NCI-H2029 (cell line): Measurements from ENCODE around the gene PSMA5.
"Not testable (repeated sequence)": the region's sequence is repeated elsewhere in the genome, so short reads cannot be mapped to it uniquely, and the experiment has no call there.

Experiments
- DNase-seq: peaks from one replicate; lab custom pipeline; 2025; lab: John Stamatoyannopoulos, UW

Gene PSMA5

GRCh38 chr1:109392037-109392787 is 34.0 kb downstream of the PSMA5 start:
- DNase-seq, result no peak

- DNase-seq, result no peak
These were observed 34.6 kb downstream of the PSMA5 start for GRCh38 chr1:109391626-109392025.

GRCh38 chr1:109391157-109391556 is 35.1 kb downstream of the PSMA5 start:
- DNase-seq, result no peak

- no peak for DNase-seq
These were observed 36.5 kb downstream of the PSMA5 start for GRCh38 chr1:109389638-109390341.

- no peak for DNase-seq
These were observed 37.2 kb downstream of the PSMA5 start for GRCh38 chr1:109388884-109389637.

- DNase-seq, result no peak
These were observed 38.0 kb downstream of the PSMA5 start for GRCh38 chr1:109388208-109388711.

- DNase-seq, result no peak
These were observed 40.1 kb downstream of the PSMA5 start for GRCh38 chr1:109386054-109386717.

GRCh38 chr1:109385417-109385816 is 40.8 kb downstream of the PSMA5 start:
- peak; percentile 36 for DNase-seq

- DNase-seq, result no peak
These were observed 42.4 kb downstream of the PSMA5 start for GRCh38 chr1:109383854-109384253.

- DNase-seq, result no peak
These were observed 43.0 kb downstream of the PSMA5 start for GRCh38 chr1:109383087-109383779.

- DNase-seq, result no peak
These were observed 44.7 kb downstream of the PSMA5 start for GRCh38 chr1:109381573-109381972.

- no peak for DNase-seq
These were observed 46.3 kb downstream of the PSMA5 start for GRCh38 chr1:109379907-109380306.

GRCh38 chr1:109379422-109379821 is 46.8 kb downstream of the PSMA5 start:
- no peak for DNase-seq

- DNase-seq, result no peak
These were observed 48.5 kb downstream of the PSMA5 start for GRCh38 chr1:109377698-109378097.

- not testable (repeated sequence) for DNase-seq
These were observed 52.6 kb downstream of the PSMA5 start for GRCh38 chr1:109373696-109374095.

GRCh38 chr1:109373126-109373525 is 53.1 kb downstream of the PSMA5 start:
- DNase-seq, result no peak

GRCh38 chr1:109372281-109372680 is 54.0 kb downstream of the PSMA5 start:
- DNase-seq, result no peak

GRCh38 chr1:109371341-109371739 is 54.9 kb downstream of the PSMA5 start:
- no peak for DNase-seq

GRCh38 chr1:109370712-109371340 is 55.4 kb downstream of the PSMA5 start:
- DNase-seq, result no peak

GRCh38 chr1:109369167-109369746 is 57.0 kb downstream of the PSMA5 start:
- no peak for DNase-seq

GRCh38 chr1:109368464-109368863 is 57.8 kb downstream of the PSMA5 start:
- no peak for DNase-seq
